Thyroid gland (tissue), 4 donors: Measurements from ENCODE around the gene MTUS2. TPM values are rescaled to one million over a fixed set of nuclear protein-coding genes. Genes with fewer than 3 reads are reported as not detected.

Experiments
- DNase-seq, 2 donors: peaks; one replicate each; pipeline ENCODE4 v3.0.0-alpha.2; 2019
- H3K27ac ChIP-seq, 3 donors: fragments of 200-600 bp; sonication (generic); 1 replicate in 2 of 3; 2 replicates in 1 of 3; pipeline ENCODE4 v1.5.1; 2016 to 2019; ENCODE audit warnings: mild to moderate bottlenecking in 1 of 3, moderate library complexity in 1 of 3
- H3K27me3 ChIP-seq: fragments of 200-600 bp; sonication (generic); one replicate; pipeline ENCODE4 v1.5.1; 2019
- H3K36me3 ChIP-seq, 2 donors: fragments of 200-600 bp; sonication (generic); one replicate each; pipeline ENCODE4 v1.5.1; 2016 to 2019
- H3K4me1 ChIP-seq, 2 donors: fragments of 200-600 bp; sonication (generic); one replicate each; pipeline ENCODE4 v1.5.1; 2017 to 2019
- H3K4me3 ChIP-seq, 3 donors: fragments of 200-600 bp; sonication (generic); replicated peaks in 1 of 3; 1 replicate in 2 of 3; 2 replicates in 1 of 3; pipeline ENCODE4 v1.5.1; 2016; ENCODE audit warnings: mild to moderate bottlenecking in 1 of 3
- H3K9me3 ChIP-seq: fragments of 200-600 bp; sonication (generic); one replicate; pipeline ENCODE4 v1.5.1; 2017
- POLR2A ChIP-seq, 2 donors: fragments of 450-650 bp; IDR thresholded peaks; one replicate each; pipeline ENCODE4 v1.6.1; 2017; ENCODE audit warnings: antibody characterized with exemption in 2 of 2, mild to moderate bottlenecking in 2 of 2, moderate library complexity in 1 of 2
- WGBS, 2 donors: methylation state at CpG; one replicate each; pipeline ENCODE4 v1.1.5; 2017; 5-methylcytosine and 5-hydroxymethylcytosine counted together
- intact Hi-C: fragments of 100-400 bp; cut with DNase I; formaldehyde crosslinking; loops from one replicate; pipeline ENCODE4 v1.15.1; 2023
- total RNA-seq, 4 donors: library from RNA; depleted of rRNA; stranded (reverse); fragments of >200 nt; gene quantifications; one replicate each; pipeline ENCODE4 v1.2.3, GENCODE V29; 2016
- TF ChIP-seq, protein P1 (sequence below), 6 experiments: fragments of 200-600 bp in 3 of 6; fragments of 450-650 bp in 3 of 6; sonication (generic) in 3 of 6; IDR thresholded peaks; one replicate each; pipeline ENCODE4 v1.5.1; 2016 to 2019; ENCODE audit warnings: antibody characterized with exemption in 6 of 6, mild to moderate bottlenecking in 2 of 6, inconsistent platforms in 1 of 6, moderate library complexity in 1 of 6

MTUS2 gene
- total RNA-seq, 4 donors from 2014 or later: 0.98 to 1.5 (median 1.1) TPM

GRCh38 chr13:29108068-29108786 is 288.1 kb downstream of the MTUS2 start:
- H3K4me1 ChIP-seq: no peaks in the 10 kb centered on the region
- no peak overlapping the region for H3K4me3 ChIP-seq
- no peaks in the 10 kb centered on the region for H3K9me3 ChIP-seq
- H3K27ac ChIP-seq: no peak overlapping the region
- no peaks in the 10 kb centered on the region for H3K36me3 ChIP-seq
- 78 to 82% methylated on average over 4 of the region's 4 CpGs for WGBS, 2 donors
- H3K27me3 ChIP-seq: no peaks in the 10 kb centered on the region
- no peak for DNase-seq
- TF ChIP-seq, protein P1, sequence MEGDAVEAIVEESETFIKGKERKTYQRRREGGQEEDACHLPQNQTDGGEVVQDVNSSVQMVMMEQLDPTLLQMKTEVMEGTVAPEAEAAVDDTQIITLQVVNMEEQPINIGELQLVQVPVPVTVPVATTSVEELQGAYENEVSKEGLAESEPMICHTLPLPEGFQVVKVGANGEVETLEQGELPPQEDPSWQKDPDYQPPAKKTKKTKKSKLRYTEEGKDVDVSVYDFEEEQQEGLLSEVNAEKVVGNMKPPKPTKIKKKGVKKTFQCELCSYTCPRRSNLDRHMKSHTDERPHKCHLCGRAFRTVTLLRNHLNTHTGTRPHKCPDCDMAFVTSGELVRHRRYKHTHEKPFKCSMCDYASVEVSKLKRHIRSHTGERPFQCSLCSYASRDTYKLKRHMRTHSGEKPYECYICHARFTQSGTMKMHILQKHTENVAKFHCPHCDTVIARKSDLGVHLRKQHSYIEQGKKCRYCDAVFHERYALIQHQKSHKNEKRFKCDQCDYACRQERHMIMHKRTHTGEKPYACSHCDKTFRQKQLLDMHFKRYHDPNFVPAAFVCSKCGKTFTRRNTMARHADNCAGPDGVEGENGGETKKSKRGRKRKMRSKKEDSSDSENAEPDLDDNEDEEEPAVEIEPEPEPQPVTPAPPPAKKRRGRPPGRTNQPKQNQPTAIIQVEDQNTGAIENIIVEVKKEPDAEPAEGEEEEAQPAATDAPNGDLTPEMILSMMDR (IDR thresholded peaks at IDR 0.05): no peak
- TF ChIP-seq POLR2A (IDR thresholded peaks at IDR 0.05): no peak
- intact Hi-C loops: no loop called here

DNA sequence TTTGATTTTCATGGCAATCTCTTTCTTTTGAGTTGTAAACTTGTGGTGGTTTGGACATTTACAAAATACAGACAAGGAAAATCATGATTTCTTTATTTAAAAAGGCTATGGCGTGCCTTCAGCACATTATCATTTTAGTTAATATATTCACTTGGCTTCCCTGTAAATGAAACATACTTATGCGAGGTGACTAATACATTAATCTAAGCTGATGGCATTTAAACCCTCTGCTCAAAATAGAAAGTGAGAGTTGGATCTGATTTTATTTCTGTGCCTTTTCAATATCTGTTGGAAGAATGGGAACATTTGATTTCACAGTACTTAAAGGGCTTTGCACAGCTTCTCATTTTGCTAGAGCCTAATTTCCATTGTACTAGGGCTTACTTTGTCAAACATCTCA is 289.8 kb downstream of the MTUS2 start:
- H3K4me1 ChIP-seq: no peaks in the 10 kb centered on the region
- no peaks in the 10 kb centered on the region for H3K27me3 ChIP-seq
- H3K4me3 ChIP-seq: no peak overlapping the region
- no peak for DNase-seq
- H3K9me3 ChIP-seq: no peaks in the 10 kb centered on the region
- WGBS, 2 donors: 93 to 94% methylated on average over 2 of the region's 2 CpGs
- no peaks in the 10 kb centered on the region for H3K36me3 ChIP-seq
- no peak overlapping the region for H3K27ac ChIP-seq
- TF ChIP-seq POLR2A (IDR thresholded peaks at IDR 0.05): no peak
- TF ChIP-seq, protein P1 (IDR thresholded peaks at IDR 0.05): no peak
- intact Hi-C loops: no loop called here

GRCh38 chr13:29111446-29111845 is 291.3 kb downstream of the MTUS2 start:
- TF ChIP-seq POLR2A (IDR thresholded peaks at IDR 0.05): no peak
- TF ChIP-seq, protein P1 (IDR thresholded peaks at IDR 0.05): no peak
- DNase-seq: no peak
- Histone ChIP-seq H3K27me3 (no peaks in the 10 kb centered on the region), H3K27ac (no peak overlapping the region), H3K4me3 (no peak overlapping the region), H3K9me3 (no peaks in the 10 kb centered on the region), H3K36me3 (no peaks in the 10 kb centered on the region), H3K4me1 (no peaks in the 10 kb centered on the region)
- 92 to 93% methylated on average over 2 of the region's 2 CpGs for WGBS, 2 donors
- intact Hi-C loops: no loop called here

- no peaks in the 10 kb centered on the region for H3K9me3 ChIP-seq
- DNase-seq: no peak
- H3K4me1 ChIP-seq: peaks cover 9 to 10% of the 10 kb centered on the region in 2 donors
- no peak overlapping the region for H3K4me3 ChIP-seq
- no peaks in the 10 kb centered on the region for H3K27me3 ChIP-seq
- intact Hi-C loops: no loop called here
- TF ChIP-seq, protein P1 (IDR thresholded peaks at IDR 0.05): no peak
- no peak for TF ChIP-seq POLR2A (IDR thresholded peaks at IDR 0.05)
- H3K36me3 ChIP-seq: no peaks in the 10 kb centered on the region
- 85 to 95% methylated on average over 1 of the region's 1 CpG for WGBS, 2 donors
- no peak overlapping the region for H3K27ac ChIP-seq
Measured at GRCh38 chr13:29115842-29116241, 295.7 kb downstream of the MTUS2 start.

DNA sequence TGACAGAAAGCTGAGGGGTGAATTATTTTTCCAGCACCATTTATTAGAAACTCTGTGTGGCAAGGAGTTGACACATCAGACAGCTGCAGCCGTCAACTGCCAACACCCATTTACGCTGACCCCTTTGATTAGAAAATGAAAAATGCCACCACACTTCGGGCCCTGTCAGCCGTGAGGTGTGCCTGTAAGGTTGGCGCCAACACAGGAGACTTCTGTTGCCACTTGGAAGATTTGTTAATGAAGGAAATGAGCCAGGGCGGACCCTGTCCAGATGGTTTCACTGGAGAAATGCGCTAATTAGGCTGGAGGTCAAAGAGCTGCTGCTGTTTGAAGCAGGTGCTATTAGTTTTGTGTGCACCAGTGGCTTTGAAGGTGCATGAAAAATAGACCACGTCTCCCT is 297.5 kb downstream of the MTUS2 start:
- WGBS, 2 donors: 91% methylated on average over 8 of the region's 8 CpGs
- Histone ChIP-seq H3K4me1 (peaks cover 9 to 10% of the 10 kb centered on the region in 2 donors), H3K4me3 (no peak overlapping the region), H3K27ac (no peak overlapping the region), H3K9me3 (no peaks in the 10 kb centered on the region), H3K36me3 (no peaks in the 10 kb centered on the region), H3K27me3 (no peaks in the 10 kb centered on the region)
- DNase-seq: no peak
- no peak for TF ChIP-seq POLR2A (IDR thresholded peaks at IDR 0.05)
- TF ChIP-seq, protein P1 (IDR thresholded peaks at IDR 0.05): no peak
- intact Hi-C loops: no loop called here
